ENCODE measurements around the gene SH2B3. TPM values are rescaled to one million over a fixed set of nuclear protein-coding genes. Genes with fewer than 3 reads are reported as not detected.

Gene SH2B3
- total RNA-seq, 2 experiments from 2014 or later = 25.8 to 51.3 TPM

DNA sequence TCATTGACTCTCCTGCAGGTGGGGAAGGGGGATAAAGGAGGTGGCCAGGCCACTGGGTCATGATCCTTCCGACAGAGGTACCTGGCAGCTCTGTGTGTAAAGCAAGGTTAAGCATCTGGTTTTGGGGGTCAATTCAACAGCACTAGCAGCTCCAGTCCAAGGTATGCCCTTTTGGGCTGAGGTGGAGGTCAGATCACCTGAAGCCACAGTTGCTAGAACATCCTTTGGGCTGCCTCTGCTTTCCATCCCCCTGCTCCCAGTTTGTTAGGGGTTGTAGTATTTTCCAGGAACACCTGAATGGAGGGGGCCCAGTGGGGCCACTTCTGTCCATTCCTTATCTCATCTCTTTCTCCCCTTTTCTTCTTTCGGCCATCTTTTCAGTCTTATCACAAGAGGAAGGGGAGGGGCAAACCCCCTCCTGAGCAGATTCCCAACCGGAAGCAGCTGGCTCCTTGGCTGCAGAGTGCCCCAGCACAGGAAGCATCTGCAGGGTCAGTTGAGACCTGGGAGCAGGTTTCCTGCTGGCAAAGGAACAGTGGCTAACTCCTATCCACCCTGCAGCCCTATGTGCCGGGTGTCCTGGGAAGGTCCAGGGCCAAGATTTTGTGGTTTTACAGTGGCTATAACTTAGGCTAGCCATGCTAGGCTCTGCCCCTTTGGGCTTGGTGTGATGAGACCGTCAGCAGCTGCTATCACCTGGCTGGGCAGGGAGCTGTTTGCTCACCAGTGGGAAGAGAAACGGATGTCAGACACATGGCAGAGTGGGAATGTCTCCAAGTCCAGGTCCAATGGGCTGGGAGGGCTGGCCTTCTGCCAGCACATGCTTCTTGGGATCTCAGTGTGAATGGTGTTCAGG is 40.2 kb downstream of the SH2B3 start:
- Histone ChIP-seq H4K20me1 (ENCODE audit: insufficient read depth, low read length) (peaks cover 19% of the 10 kb centered on the region; the same call in 1 of the 2 replicates), H3K36me3 (ENCODE audit: insufficient read depth, low read length) (peaks cover 75% of the 10 kb centered on the region), H3K9me3 (ENCODE audit: low read length) (no peaks in the 10 kb centered on the region), H3K4me2 (ENCODE audit: low read length) (peak overlapping the region; percentile 77), H2AFZ (ENCODE audit: low read length) (no peak overlapping the region), H3K4me3 (ENCODE audit: low read depth, low read length, poor library complexity, severe bottlenecking) (no peak overlapping the region), H3K27ac (ENCODE audit: low read depth, low read length, poor library complexity, severe bottlenecking) (peak overlapping the region; percentile 91), H3K79me2 (ENCODE audit: insufficient read depth, low read depth, low read length) (peaks cover 9% of the 10 kb centered on the region; the same call in 1 of the 2 replicates), H3K9me2 (ENCODE audit: insufficient read depth, low read length) (no peaks in the 10 kb centered on the region), H3K4me1 (ENCODE audit: insufficient read depth, low read length, poor library complexity, severe bottlenecking) (peaks cover 67% of the 10 kb centered on the region)
- TF ChIP-seq EZH2phosphoT487 (IDR thresholded peaks at IDR 0.05; ENCODE audit: borderline replicate concordance, low read depth, low read length) (no peak), CTCF (conservative IDR thresholded peaks at IDR 0.05; ENCODE audit: low read length) (no peak)
- no peak for DNase-seq (ENCODE audit: low spot score)
- no TSS peak for BruUV-seq (replicated peaks)
- intact Hi-C loops (cut with micrococcal nuclease; ENCODE audit: unreplicated experiment) = loop anchor here (1.0 kb wide), 1 partner anchor 41 kb away; the partner anchor contains the start of gene SH2B3
- ChIA-PET POLR2A (interaction anchor here (0.5 to 1.2 kb wide), 2 partner anchors 30 to 35 kb away, joined by 3 to 4 read pairs; no protein-coding TSS in a partner anchor), CTCF (ENCODE audit: unreplicated experiment) (interaction anchor here (0.6 to 1.3 kb wide), 2 partner anchors 41 to 49 kb away, joined by 3 to 6 read pairs; no protein-coding TSS in a partner anchor)

DNA sequence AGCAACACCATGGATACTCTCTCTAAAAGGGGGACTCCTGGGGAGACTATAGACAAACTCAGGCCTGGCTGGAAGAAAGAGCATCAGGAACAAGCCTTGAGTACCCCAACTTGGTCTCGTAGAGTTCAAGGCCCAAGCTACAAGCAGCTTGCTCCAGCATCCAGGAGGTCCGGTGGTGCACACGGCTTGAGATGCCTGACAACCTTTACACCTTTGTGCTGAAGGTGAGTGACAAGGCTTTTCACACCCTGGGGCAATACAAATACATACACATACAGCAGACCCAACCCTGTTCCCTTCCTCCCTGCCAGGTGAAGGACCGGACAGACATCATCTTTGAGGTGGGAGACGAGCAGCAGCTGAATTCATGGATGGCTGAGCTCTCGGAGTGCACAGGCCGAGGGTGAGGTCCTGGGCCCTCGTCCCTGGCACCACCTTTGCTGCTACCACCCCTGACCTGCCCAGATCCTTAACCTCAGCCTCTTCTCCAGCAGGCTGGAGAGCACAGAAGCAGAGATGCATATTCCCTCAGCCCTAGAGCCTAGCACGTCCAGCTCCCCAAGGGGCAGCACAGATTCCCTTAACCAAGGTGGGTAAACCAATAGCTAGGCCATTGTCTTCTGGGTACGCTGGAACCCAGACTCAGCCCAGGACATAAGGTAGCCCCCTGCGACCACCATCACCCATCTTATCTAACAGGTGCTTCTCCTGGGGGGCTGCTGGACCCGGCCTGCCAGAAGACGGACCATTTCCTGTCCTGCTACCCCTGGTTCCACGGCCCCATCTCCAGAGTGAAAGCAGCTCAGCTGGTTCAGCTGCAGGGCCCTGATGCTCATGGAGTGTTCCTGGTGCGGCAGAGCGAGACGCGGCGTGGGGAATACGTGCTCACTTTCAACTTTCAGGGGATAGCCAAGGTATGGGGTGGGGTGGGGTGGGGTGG is 41.2 kb downstream of the SH2B3 start:
- no peak for DNase-seq (ENCODE audit: low spot score)
- Histone ChIP-seq H3K27ac (ENCODE audit: low read depth, low read length, poor library complexity, severe bottlenecking) (peak overlapping the region; percentile 91), H2AFZ (ENCODE audit: low read length) (no peak overlapping the region), H4K20me1 (ENCODE audit: insufficient read depth, low read length) (peaks cover 19% of the 10 kb centered on the region; the same call in 1 of the 2 replicates), H3K4me3 (ENCODE audit: low read depth, low read length, poor library complexity, severe bottlenecking) (no peak overlapping the region), H3K4me2 (ENCODE audit: low read length) (no peak overlapping the region), H3K4me1 (ENCODE audit: insufficient read depth, low read length, poor library complexity, severe bottlenecking) (peaks cover 73% of the 10 kb centered on the region), H3K9me3 (ENCODE audit: low read length) (no peaks in the 10 kb centered on the region), H3K9me2 (ENCODE audit: insufficient read depth, low read length) (no peaks in the 10 kb centered on the region), H3K36me3 (ENCODE audit: insufficient read depth, low read length) (peaks cover 84% of the 10 kb centered on the region), H3K79me2 (ENCODE audit: insufficient read depth, low read depth, low read length) (peaks cover 9% of the 10 kb centered on the region; the same call in 1 of the 2 replicates)
- no peak for TF ChIP-seq EZH2phosphoT487 (IDR thresholded peaks at IDR 0.05; ENCODE audit: borderline replicate concordance, low read depth, low read length)
- no peak for TF ChIP-seq CTCF (conservative IDR thresholded peaks at IDR 0.05; ENCODE audit: low read length)
- ChIA-PET CTCF (ENCODE audit: unreplicated experiment) (interaction anchor here (0.6 kb wide), 1 partner anchor 50 kb away, joined by 3 read pairs; no protein-coding TSS in a partner anchor), POLR2A (no interaction called here)
- BruUV-seq (replicated peaks) = no TSS peak
- intact Hi-C loops (cut with micrococcal nuclease; ENCODE audit: unreplicated experiment) = no loop called here
